T-helper 2 cell (primary cell): ENCODE results near the gene STMP1.

Experiments used
- DNase-seq, 5 experiments: peaks; one replicate each; pipeline versions ENCODE4 v3.0.0 to v3.0.0-alpha.2; 2012 to 2022

The STMP1 gene

GRCh38 chr7:135723411-135723810, 61.1 kb downstream of the STMP1 start:
- no peak for DNase-seq
